Erythroblast (primary cell): ENCODE results near the gene ERVH48-1.
A peak's percentile ranks its signal among the peaks of the same experiment; 100 is the strongest.
"Not testable (repeated sequence)": the region's sequence is repeated elsewhere in the genome, so short reads cannot be mapped to it uniquely, and the experiment has no call there.

ENCODE experiments used
- DNase-seq, 2 experiments: peaks; one replicate each; lab custom pipeline; 2025; lab: John Stamatoyannopoulos, UW
- GATA1 ChIP-seq: IDR thresholded peaks from 2 replicates; pipeline ENCODE4 v1.6.1; 2011; ENCODE audit warnings: low read depth, mild to moderate bottlenecking, control low read depth, low read length, moderate library complexity
- POLR2A ChIP-seq: IDR thresholded peaks from 2 replicates; pipeline ENCODE4 v1.6.1; 2011; ENCODE audit warnings: mild to moderate bottlenecking, low read length

ERVH48-1 gene

DNA sequence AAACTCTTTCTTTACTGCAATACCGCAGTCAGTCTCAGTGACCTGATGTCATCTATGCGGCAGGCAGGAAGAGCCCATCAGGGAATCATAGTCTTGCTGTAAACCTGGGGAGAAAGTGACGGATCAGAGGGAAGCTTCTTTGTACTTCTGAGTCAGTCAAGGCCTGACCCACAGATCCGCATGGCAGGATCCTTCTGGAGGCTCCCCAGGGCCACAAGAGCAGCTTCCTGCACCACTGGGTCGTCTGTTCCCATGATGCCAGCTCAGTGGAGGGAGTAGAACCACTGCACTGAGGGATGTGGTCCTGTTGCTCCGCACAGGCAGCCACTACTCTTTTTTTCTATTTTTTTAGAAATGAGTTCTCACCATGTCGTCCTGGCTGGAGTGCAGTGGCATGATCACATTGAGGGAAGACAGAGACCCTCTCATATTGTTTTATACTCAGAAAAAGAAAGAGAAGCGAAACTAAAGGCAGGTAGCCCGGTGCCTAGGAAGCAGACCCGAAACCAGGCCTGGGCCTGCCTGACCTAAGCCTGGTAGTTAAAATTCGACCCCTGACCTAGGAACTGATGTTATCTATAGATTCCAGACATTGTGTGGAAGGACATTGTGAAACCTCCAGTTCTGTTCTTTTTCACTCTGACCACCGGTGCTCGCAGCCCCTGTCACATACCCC lies 6.3 kb upstream of the ERVH48-1 start:
- no peak for DNase-seq
- TF ChIP-seq POLR2A (no peak), GATA1 (no peak)

DNA sequence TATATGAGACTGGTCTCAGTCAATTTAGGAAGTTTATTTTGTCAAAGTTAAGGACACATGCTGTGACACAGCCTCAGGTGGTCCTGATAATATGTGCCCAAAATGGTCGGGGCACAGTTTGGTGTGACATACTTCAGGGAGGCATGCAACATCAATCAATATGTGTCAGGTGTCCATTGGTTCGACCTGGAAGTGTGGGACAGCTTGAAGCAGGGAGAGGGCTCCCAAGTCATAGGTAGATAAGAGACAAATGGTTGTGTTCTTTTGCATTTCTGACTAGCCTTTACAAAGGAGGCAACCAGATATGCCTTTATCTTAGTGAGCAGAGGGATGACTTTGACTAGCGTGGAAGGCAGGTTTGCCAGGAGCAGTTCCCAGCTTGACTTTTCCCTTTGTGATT lies 4.5 kb upstream of the ERVH48-1 start:
- no peak for DNase-seq
- no peak for TF ChIP-seq GATA1
- TF ChIP-seq POLR2A: no peak

DNA sequence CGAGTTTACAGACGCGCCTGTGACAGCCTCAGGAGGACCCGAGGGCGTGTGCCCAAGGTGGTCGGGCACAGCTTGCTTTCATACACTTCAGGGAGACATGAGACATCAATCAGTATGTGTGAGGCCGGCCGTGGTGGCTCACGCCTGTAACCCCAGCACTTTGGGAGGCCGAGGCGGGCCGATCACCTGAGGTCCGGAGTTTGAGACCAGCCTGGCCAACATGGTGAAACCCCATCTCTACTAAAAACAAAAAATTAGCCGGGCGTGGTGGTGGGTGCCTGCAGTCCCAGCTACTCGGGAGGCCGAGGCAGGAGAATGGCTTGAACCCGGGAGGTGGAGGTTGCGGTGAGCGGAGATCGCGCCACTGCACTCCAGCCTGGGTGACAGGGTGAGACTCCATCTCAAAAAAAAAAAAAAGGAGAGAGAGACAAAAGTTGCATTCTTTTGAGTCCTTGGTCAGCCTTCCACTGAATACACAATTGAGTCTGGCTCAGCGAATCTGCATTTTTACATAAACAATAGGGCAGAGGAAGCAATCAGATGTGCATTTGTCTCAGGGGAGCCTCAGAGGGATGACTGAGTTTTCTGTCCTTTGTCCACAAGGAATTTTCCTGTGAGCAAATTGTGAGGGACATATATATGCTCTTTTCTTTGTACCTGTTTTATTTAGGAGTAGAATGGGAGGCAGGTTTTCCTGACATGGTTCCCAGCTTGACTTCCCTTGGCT lies 2.2 kb upstream of the ERVH48-1 start:
- DNase-seq: not testable (repeated sequence)

DNA sequence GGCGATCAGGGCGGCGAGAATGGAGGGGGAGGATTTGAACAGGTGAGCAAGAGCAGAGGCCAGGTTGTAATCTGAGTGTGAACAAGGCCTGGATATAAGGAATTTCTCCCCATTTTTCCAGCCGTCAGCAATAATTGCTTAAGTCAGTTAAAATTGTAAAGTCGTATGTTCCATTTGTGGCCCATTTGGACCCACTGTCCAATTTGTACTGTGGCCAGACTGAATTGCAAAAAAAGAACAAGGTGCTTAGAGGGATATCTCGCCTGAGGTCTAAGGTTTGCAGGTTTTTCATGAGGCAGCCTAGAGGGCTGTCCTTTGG lies 1.0 kb downstream of the ERVH48-1 start:
- no peak for DNase-seq
- no peak for TF ChIP-seq POLR2A

DNA sequence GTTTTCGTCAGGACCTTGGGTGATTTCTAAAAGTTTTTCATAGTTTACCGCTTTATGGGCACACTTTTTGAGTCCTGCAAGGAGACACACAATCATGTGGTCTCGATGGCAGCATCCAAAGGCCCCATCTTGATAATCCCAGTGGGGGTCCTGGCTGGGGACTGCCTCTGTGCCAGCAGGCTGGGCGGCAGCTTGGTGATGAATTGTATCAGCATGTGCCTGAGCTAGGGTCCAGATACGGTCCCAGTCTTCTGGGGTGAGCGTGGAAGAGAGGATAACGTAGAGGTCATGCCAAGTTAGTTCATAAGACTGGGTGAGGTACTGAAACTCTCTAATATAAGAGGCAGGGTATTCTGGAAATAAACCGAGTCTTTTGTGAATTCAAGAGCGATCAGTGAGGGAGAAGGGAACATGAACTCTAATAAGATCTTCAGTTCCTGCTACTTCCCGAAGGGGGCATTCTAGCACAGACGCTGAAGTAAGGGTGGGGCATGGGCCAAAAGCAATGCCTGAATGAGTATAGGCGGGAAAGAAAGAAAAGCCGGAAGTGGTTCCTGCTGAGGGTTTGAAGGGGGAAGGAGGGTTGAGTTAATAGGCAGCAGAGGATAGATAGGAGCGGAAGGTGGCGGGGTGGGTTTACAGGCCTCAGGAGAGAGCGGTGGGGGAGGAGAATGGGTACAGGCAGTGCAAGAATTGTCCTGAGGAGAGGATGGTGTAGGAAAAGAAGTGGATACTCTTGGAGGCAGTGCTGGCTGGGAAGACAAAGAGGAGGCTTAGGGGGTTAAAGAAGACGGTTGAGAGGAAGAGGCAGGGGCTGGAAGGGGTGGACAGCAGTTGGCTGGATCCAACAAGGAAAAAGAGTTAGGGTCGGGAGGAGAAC lies 1.6 kb downstream of the ERVH48-1 start:
- peak; percentile 86 to 90 for DNase-seq
- TF ChIP-seq GATA1 (no peak), POLR2A (peak; percentile 31)

DNA sequence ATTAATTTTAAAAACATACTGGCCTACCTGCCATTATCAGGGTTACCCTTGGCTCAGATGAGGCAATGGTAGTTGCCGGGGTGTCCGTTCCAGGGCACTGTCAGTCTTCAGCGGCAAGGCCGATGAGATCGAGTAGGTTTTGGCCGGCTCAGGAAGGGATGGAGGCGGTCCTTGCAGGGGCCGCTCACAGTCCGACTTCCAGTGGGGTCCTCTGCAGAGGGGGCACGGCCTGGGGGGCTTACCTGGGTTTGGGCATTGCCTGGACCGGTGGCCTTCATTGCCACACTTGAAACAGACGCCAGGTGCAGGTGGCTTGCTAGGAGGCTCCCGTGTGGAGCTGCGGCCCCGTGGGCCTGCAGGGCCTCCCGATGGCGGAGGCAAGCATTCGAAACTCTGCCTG lies 2.5 kb downstream of the ERVH48-1 start:
- TF ChIP-seq POLR2A (no peak), GATA1 (no peak)
- DNase-seq: no peak

DNA sequence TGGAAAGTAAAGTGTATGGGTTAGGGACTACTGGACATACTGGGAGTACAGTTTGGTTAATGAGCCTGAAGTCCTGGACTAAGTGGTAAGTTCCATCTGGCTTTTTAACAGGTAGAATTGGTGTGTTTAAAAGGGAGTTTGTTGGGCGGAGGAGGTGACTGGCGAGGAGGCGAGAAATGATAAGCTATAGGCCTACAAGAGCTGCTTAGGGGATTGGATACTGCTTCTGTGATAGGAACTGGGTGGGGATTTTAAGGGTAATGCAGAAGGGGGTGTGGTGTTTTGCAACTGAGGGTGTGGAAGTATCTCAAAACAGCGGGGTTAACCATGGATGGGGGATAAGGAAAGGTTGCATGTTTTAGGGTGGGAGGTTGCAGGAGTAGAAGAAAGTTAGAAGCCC lies 3.5 kb downstream of the ERVH48-1 start:
- peak; percentile 67 to 77 for DNase-seq
- TF ChIP-seq GATA1 (no peak), POLR2A (peak; percentile 37)

DNA sequence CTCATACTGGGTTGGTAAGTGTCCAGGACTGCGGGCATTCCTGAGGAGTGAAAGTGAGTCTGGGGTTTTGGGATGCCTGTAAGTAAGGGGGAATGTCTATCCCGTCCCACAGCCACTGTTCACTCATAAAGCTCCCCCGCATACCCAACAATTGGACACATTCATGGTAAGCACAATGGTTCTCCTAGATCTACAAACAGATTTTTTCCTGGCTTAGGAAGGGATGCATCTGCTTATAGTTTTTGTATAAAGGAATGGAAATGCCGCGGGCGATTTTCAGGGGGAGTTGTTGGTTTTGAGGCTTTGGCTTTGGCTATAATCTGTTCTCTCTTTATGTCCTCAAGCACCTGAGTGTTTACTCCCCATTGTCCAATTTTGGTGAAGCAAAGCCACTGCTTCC lies 7.1 kb downstream of the ERVH48-1 start:
- TF ChIP-seq GATA1 (no peak), POLR2A (no peak)

DNA sequence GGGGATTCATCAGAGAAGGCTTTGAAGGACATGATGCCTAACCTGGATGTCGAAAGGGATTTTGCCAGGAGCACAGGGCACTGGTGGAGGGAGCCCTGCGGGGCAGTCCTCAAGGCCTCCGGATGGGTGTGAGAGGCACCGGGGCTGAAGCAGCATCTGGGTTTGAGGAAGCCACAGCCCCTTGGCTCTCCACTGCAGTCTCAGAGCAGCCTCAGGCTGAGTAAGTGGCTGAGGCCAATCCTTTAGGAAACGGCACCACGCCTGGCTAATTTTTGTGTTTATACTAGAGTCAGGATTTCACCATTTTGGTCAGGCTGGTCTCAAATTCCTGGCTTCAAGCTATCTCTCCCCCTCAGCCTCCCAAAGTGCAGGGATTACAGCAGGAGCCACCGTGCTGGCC lies 12.0 kb downstream of the ERVH48-1 start:
- no peak for DNase-seq
- TF ChIP-seq POLR2A: no peak
- TF ChIP-seq GATA1: no peak

More for the DNA sequence above, 7.1 kb downstream of the ERVH48-1 start:
- DNase-seq: no peak

DNA sequence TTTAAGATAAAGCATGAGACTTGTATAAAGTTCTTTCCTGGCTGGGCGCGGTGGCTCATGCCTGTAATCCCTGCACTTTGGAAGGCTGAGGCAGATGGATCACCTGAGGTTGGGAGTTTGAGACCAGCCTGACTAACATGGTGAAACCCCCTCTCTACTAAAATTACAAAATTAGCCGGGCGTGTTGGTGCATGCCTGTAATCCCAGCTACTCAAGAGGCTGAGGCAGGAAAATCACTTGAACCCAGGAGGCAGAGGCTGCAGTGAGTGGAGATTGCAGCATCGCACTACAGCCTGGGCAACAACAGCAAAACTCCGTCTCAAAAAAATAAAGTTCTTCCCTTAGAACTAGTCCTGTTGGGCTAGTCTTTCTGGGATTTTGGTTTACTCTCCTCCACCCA lies 13.5 kb downstream of the ERVH48-1 start:
- not testable (repeated sequence) for DNase-seq

DNA sequence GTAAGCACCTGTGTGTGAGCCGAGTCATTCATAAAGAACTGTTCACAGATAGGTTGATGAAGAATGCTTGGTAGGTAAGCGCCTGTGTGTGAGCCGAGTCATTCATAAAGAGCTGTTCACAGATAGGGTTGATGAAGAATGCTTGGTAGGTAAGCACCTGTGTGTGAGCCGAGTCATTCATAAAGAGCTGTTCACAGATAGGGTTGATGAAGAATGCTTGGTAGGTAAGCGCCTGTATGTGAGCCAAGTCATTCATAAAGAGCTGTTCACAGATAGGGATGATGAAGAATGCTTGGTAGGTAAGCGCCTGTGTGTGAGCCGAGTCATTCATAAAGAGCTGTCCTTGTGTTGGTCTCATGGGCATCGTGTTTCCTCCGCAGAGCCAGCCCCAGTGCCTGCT lies 16.9 kb downstream of the ERVH48-1 start:
- DNase-seq: not testable (repeated sequence)

DNA sequence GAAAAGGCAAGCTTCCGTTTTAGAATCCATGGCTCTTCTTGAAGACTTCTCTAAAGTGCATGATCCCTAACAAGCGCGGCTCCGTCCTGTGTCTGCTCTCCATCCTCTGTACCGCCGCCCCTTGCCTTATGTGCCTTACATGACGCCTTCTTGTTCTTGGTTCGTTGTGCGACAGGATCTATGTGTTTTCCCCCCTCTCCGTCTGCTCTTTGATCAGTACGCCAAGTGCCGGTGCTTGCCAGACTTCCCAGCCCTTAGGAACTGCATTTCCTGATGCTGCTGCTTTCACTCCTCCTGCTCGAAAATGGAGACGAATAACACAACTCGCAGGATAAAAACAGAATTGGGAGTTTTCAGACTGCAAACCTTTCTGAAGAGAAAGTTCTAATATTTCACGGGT lies 19.2 kb downstream of the ERVH48-1 start:
- TF ChIP-seq GATA1 (no peak), POLR2A (no peak)
- no peak for DNase-seq

DNA sequence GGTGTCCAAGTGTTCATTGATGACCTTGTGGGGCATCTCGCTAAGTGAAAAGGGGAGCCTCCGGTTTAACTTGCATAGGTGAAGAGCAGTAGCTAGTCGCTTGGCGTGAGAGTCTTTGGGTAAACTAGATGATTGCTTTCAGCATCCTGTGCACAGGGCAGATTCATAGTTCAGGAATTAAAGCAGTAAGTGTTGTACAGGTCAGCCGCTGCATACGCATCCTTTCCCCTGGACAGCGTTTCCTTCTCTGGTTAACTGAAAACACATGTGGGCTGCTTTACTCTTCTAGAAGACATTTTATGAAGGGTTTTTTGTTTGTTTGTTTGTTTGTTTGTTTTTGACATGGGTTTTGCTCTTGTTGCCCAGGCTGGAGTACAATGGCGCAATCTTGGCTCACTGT lies 20.2 kb downstream of the ERVH48-1 start:
- TF ChIP-seq POLR2A (no peak), GATA1 (no peak)
- DNase-seq: no peak

DNA sequence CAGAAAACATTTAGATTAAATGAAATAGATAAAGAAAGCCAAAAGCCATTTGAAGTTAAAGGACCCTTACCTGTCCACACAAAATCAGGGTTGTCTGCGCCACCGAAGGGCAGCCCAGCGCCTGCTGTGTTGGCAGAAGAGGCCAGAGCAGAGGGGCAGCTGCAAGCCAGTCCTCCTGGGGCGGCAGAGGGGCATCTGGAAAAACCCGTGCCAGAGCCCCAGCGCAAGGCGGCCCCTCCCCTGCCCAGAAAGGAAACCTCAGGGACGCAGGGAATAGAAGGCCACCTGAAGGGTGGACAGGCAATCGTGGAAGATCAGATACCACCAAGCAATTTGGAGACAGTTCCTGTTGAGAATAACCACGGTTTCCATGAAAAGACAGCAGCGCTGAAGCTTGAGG lies 21.6 kb downstream of the ERVH48-1 start:
- DNase-seq: no peak
- TF ChIP-seq POLR2A (no peak), GATA1 (no peak)
